ENCODE results near the gene TOX3.
A peak's percentile ranks its signal among the peaks of the same experiment; 100 is the strongest.

Gene TOX3

DNA sequence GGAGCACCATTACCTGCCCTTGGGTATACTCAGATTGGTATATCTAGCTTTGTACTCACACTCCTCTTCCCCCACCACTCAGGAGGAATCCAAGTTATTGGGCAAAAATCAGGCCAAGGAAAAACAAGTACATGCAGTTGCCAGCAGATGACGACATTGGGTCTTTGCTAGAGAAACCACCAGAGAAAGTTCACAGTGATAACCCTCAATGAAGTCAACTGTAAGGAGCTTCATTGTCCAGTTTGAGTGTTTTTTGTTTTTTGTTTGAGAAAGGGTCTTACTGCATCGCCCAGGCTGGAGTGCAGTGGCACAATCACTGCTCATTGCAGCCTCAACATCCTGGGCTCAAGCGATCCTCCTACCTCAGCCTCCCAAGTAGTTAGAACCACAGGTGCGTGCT lies 34.6 kb upstream of the TOX3 start:
- H3K9ac ChIP-seq (ENCODE audit: low read length) = no peak overlapping the region
- H3K27ac ChIP-seq (ENCODE audit: low read depth, low read length, poor library complexity, severe bottlenecking) = no peak overlapping the region
- H3K79me2 ChIP-seq (ENCODE audit: insufficient read depth, low read length) = no peaks in the 10 kb centered on the region
- H3K4me3 ChIP-seq (ENCODE audit: low read depth, low read length, poor library complexity, severe bottlenecking) = no peak overlapping the region
- H3K9me2 ChIP-seq (ENCODE audit: low read depth, low read length) = no peaks in the 10 kb centered on the region
- TF ChIP-seq, protein P1, sequence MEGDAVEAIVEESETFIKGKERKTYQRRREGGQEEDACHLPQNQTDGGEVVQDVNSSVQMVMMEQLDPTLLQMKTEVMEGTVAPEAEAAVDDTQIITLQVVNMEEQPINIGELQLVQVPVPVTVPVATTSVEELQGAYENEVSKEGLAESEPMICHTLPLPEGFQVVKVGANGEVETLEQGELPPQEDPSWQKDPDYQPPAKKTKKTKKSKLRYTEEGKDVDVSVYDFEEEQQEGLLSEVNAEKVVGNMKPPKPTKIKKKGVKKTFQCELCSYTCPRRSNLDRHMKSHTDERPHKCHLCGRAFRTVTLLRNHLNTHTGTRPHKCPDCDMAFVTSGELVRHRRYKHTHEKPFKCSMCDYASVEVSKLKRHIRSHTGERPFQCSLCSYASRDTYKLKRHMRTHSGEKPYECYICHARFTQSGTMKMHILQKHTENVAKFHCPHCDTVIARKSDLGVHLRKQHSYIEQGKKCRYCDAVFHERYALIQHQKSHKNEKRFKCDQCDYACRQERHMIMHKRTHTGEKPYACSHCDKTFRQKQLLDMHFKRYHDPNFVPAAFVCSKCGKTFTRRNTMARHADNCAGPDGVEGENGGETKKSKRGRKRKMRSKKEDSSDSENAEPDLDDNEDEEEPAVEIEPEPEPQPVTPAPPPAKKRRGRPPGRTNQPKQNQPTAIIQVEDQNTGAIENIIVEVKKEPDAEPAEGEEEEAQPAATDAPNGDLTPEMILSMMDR (IDR thresholded peaks at IDR 0.05; ENCODE audit: low read length) = peak; percentile 29; the same call in 1 of the 2 replicates
- no peak for TF ChIP-seq EZH2 (IDR thresholded peaks at IDR 0.05; ENCODE audit: borderline replicate concordance, low read length)
- no peak overlapping the region for H3K4me2 ChIP-seq (ENCODE audit: low read length)
- no peak overlapping the region for H2AFZ ChIP-seq (ENCODE audit: low read length)
- H3K9me3 ChIP-seq (ENCODE audit: low read length) = no peaks in the 10 kb centered on the region
- H3K27me3 ChIP-seq (ENCODE audit: insufficient read depth, low read length) = no peaks in the 10 kb centered on the region
- H4K20me1 ChIP-seq (ENCODE audit: insufficient read depth, low read length) = no peaks in the 10 kb centered on the region
- no peaks in the 10 kb centered on the region for H3F3A ChIP-seq (ENCODE audit: insufficient read depth, low read length)
- H3K4me1 ChIP-seq (ENCODE audit: insufficient read depth, low read length, severe bottlenecking) = no peaks in the 10 kb centered on the region
- H3K36me3 ChIP-seq (ENCODE audit: insufficient read depth, low read length) = no peaks in the 10 kb centered on the region

GRCh38 chr16:52580488-52580887 lies 33.5 kb upstream of the TOX3 start:
- no peaks in the 10 kb centered on the region for H3K36me3 ChIP-seq (ENCODE audit: insufficient read depth, low read length)
- no peak for TF ChIP-seq EZH2 (IDR thresholded peaks at IDR 0.05; ENCODE audit: borderline replicate concordance, low read length)
- TF ChIP-seq, protein P1 (IDR thresholded peaks at IDR 0.05; ENCODE audit: low read length) = no peak
- no peaks in the 10 kb centered on the region for H3F3A ChIP-seq (ENCODE audit: insufficient read depth, low read length)
- no peak overlapping the region for H3K9ac ChIP-seq (ENCODE audit: low read length)
- no peaks in the 10 kb centered on the region for H3K4me1 ChIP-seq (ENCODE audit: insufficient read depth, low read length, severe bottlenecking)
- H4K20me1 ChIP-seq (ENCODE audit: insufficient read depth, low read length) = no peaks in the 10 kb centered on the region
- no peaks in the 10 kb centered on the region for H3K79me2 ChIP-seq (ENCODE audit: insufficient read depth, low read length)
- H3K9me2 ChIP-seq (ENCODE audit: low read depth, low read length) = no peaks in the 10 kb centered on the region
- H3K9me3 ChIP-seq (ENCODE audit: low read length) = no peaks in the 10 kb centered on the region
- H3K27ac ChIP-seq (ENCODE audit: low read depth, low read length, poor library complexity, severe bottlenecking) = no peak overlapping the region
- no peak overlapping the region for H3K4me2 ChIP-seq (ENCODE audit: low read length)
- no peak overlapping the region for H3K4me3 ChIP-seq (ENCODE audit: low read depth, low read length, poor library complexity, severe bottlenecking)
- no peak overlapping the region for H2AFZ ChIP-seq (ENCODE audit: low read length)
- no peaks in the 10 kb centered on the region for H3K27me3 ChIP-seq (ENCODE audit: insufficient read depth, low read length)

- Histone ChIP-seq H3K27me3 (ENCODE audit: insufficient read depth, low read length) (no peaks in the 10 kb centered on the region), H3K9ac (ENCODE audit: low read length) (no peak overlapping the region), H3K4me3 (ENCODE audit: low read depth, low read length, poor library complexity, severe bottlenecking) (no peak overlapping the region), H4K20me1 (ENCODE audit: insufficient read depth, low read length) (no peaks in the 10 kb centered on the region), H3F3A (ENCODE audit: insufficient read depth, low read length) (no peaks in the 10 kb centered on the region), H2AFZ (ENCODE audit: low read length) (no peak overlapping the region), H3K4me2 (ENCODE audit: low read length) (no peak overlapping the region), H3K36me3 (ENCODE audit: insufficient read depth, low read length) (no peaks in the 10 kb centered on the region), H3K27ac (ENCODE audit: low read depth, low read length, poor library complexity, severe bottlenecking) (no peak overlapping the region), H3K9me2 (ENCODE audit: low read depth, low read length) (no peaks in the 10 kb centered on the region), H3K79me2 (ENCODE audit: insufficient read depth, low read length) (no peaks in the 10 kb centered on the region), H3K9me3 (ENCODE audit: low read length) (no peaks in the 10 kb centered on the region), H3K4me1 (ENCODE audit: insufficient read depth, low read length, severe bottlenecking) (no peaks in the 10 kb centered on the region)
- TF ChIP-seq EZH2 (IDR thresholded peaks at IDR 0.05; ENCODE audit: borderline replicate concordance, low read length) = no peak
- TF ChIP-seq, protein P1 (IDR thresholded peaks at IDR 0.05; ENCODE audit: low read length) = no peak
These were observed 32.0 kb upstream of the TOX3 start for GRCh38 chr16:52578829-52579498.

All from OCI-LY1 (cell line).